Spleen (tissue), 7 donors: ENCODE measurements around the gene DKK3.

Source experiments
- POLR2AphosphoS5 ChIP-seq, 3 donors: sonication (generic); formaldehyde crosslinking; IDR thresholded peaks; one replicate each; pipeline ENCODE4 v1.5.1; 2017; ENCODE audit warnings: antibody characterized with exemption in 3 of 3
- TF ChIP-seq, protein P1 (sequence below), 11 experiments: fragments of 200-600 bp in 7 of 11; fragments of 450-650 bp in 4 of 11; sonication (generic) in 4 of 11; IDR thresholded peaks in 8 of 11; conservative IDR thresholded peaks in 3 of 11; 1 replicate in 7 of 11; 2 replicates in 4 of 11; pipeline versions ENCODE4 v1.4.0 to v1.8.0; 2016 to 2021; ENCODE audit warnings: antibody characterized with exemption in 11 of 11, inconsistent platforms in 4 of 11, mild to moderate bottlenecking in 1 of 11
- donor health status: DM: no; HTN: no; CAD: no; lungs with moderate emphysema.
- donor health status: DM: no; HTN: no; CAD: no.
- donor health status: DM: no; HTN: no; CAD: no.

DNA sequence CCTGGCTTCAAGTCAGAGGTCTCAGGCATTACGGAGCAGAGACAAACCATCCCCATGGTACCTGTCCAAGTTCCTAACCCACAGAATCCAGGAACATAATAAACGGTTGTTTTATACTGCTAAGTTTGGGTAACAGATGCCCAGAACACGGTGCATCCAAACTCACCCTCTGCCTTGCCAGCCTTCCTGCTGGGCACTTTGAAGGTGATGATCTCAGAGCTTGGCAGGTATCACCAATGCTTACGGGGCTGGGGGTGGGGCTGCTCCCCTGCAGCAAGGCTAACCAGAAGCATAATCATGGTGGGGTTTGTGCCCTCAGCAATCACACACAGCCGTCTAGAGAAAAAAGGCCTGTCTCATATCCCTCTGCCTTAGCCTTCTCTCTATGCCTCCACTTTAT is 27.1 kb downstream of the DKK3 start:
- TF ChIP-seq POLR2AphosphoS5 (IDR thresholded peaks at IDR 0.05), result no peak
- TF ChIP-seq, protein P1, sequence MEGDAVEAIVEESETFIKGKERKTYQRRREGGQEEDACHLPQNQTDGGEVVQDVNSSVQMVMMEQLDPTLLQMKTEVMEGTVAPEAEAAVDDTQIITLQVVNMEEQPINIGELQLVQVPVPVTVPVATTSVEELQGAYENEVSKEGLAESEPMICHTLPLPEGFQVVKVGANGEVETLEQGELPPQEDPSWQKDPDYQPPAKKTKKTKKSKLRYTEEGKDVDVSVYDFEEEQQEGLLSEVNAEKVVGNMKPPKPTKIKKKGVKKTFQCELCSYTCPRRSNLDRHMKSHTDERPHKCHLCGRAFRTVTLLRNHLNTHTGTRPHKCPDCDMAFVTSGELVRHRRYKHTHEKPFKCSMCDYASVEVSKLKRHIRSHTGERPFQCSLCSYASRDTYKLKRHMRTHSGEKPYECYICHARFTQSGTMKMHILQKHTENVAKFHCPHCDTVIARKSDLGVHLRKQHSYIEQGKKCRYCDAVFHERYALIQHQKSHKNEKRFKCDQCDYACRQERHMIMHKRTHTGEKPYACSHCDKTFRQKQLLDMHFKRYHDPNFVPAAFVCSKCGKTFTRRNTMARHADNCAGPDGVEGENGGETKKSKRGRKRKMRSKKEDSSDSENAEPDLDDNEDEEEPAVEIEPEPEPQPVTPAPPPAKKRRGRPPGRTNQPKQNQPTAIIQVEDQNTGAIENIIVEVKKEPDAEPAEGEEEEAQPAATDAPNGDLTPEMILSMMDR (IDR thresholded peaks at IDR 0.05 in 8 of 11, conservative IDR thresholded peaks at IDR 0.05 in 3 of 11), result no peak
